Central memory CD8-positive, alpha-beta T cell (primary cell): ENCODE data around the gene NUP93.
"Not testable (repeated sequence)": the region's sequence is repeated elsewhere in the genome, so short reads cannot be mapped to it uniquely, and the experiment has no call there.

ENCODE experiments used
- ATAC-seq: fragments of 150-1000 bp; cut with Tn5 transposase; replicated peaks from 2 replicates; pipeline ENCODE4 v1.10.0; 2022; ENCODE audit warnings: mild to moderate bottlenecking, moderate FRiP score, moderate number of reproducible peaks; ENCODE audit not compliant: poor library complexity, severe bottlenecking; ENCODE audit errors: extremely low read depth
- DNase-seq, 2 donors: peaks; one replicate each; pipeline ENCODE4 v3.0.0; 2021; ENCODE audit warnings: low spot score in 2 of 2
- H3K27ac Mint-ChIP-seq: one replicate; pipeline ENCODE4 v1.8.0; 2022; ENCODE audit warnings: low read depth, mild to moderate bottlenecking, moderate library complexity, mixed read lengths
- H3K27me3 Mint-ChIP-seq: one replicate; pipeline ENCODE4 v1.8.0; 2022; ENCODE audit warnings: mixed read lengths
- H3K36me3 Mint-ChIP-seq: one replicate; pipeline ENCODE4 v1.8.0; 2022; ENCODE audit warnings: mild to moderate bottlenecking, moderate library complexity, mixed read lengths; ENCODE audit not compliant: insufficient read depth
- H3K4me1 Mint-ChIP-seq: one replicate; pipeline ENCODE4 v1.8.0; 2022; ENCODE audit warnings: mixed read lengths
- H3K4me3 Mint-ChIP-seq: one replicate; pipeline ENCODE4 v1.8.0; 2022; ENCODE audit warnings: mild to moderate bottlenecking, moderate library complexity, mixed read lengths
- H3K9me3 Mint-ChIP-seq: one replicate; pipeline ENCODE4 v1.8.0; 2022; ENCODE audit warnings: mixed read lengths

The NUP93 gene

GRCh38 chr16:56882077-56882800 lies 152.3 kb downstream of the NUP93 start:
- DNase-seq = no peak
- Mint-ChIP-seq H3K27ac (no peak overlapping the region), H3K9me3 (no peaks in the 10 kb centered on the region), H3K27me3 (no peaks in the 10 kb centered on the region), H3K4me1 (no peaks in the 10 kb centered on the region), H3K36me3 (peaks cover 2% of the 10 kb centered on the region), H3K4me3 (no peak overlapping the region)
- ATAC-seq = no peak

- Mint-ChIP-seq H3K27me3 (no peaks in the 10 kb centered on the region), H3K4me1 (no peaks in the 10 kb centered on the region), H3K4me3 (no peak overlapping the region), H3K27ac (no peak overlapping the region), H3K36me3 (peaks cover 2% of the 10 kb centered on the region), H3K9me3 (no peaks in the 10 kb centered on the region)
- DNase-seq (no peak), ATAC-seq (no peak)
Observed at GRCh38 chr16:56883586-56883985, 153.7 kb downstream of the NUP93 start.

GRCh38 chr16:56884026-56884582 lies 154.2 kb downstream of the NUP93 start:
- no peak for DNase-seq
- no peak for ATAC-seq
- Mint-ChIP-seq H3K4me1 (no peaks in the 10 kb centered on the region), H3K27ac (no peak overlapping the region), H3K36me3 (peaks cover 1% of the 10 kb centered on the region), H3K9me3 (no peaks in the 10 kb centered on the region), H3K27me3 (no peaks in the 10 kb centered on the region), H3K4me3 (no peak overlapping the region)

- not testable (repeated sequence) for H3K27me3 Mint-ChIP-seq, H3K4me1 Mint-ChIP-seq, H3K4me3 Mint-ChIP-seq, ATAC-seq, H3K9me3 Mint-ChIP-seq, H3K36me3 Mint-ChIP-seq, DNase-seq, H3K27ac Mint-ChIP-seq
Observed at GRCh38 chr16:56884929-56885328, 155.0 kb downstream of the NUP93 start.

GRCh38 chr16:56885446-56886162 lies 155.7 kb downstream of the NUP93 start:
- DNase-seq = no peak
- no peak for ATAC-seq
- Mint-ChIP-seq H3K9me3 (no peaks in the 10 kb centered on the region), H3K36me3 (no peaks in the 10 kb centered on the region), H3K27ac (no peak overlapping the region), H3K27me3 (no peaks in the 10 kb centered on the region), H3K4me3 (no peak overlapping the region), H3K4me1 (no peaks in the 10 kb centered on the region)

- no peaks in the 10 kb centered on the region for H3K9me3 Mint-ChIP-seq
- no peak for ATAC-seq
- H3K4me1 Mint-ChIP-seq = no peaks in the 10 kb centered on the region
- no peaks in the 10 kb centered on the region for H3K27me3 Mint-ChIP-seq
- H3K27ac Mint-ChIP-seq = no peak overlapping the region
- no peak overlapping the region for H3K4me3 Mint-ChIP-seq
- no peaks in the 10 kb centered on the region for H3K36me3 Mint-ChIP-seq
- no peak for DNase-seq
Observed at GRCh38 chr16:56886296-56886695, 156.4 kb downstream of the NUP93 start.

GRCh38 chr16:56886826-56887225 lies 156.9 kb downstream of the NUP93 start:
- DNase-seq = no peak
- H3K4me3 Mint-ChIP-seq = no peak overlapping the region
- ATAC-seq = no peak
- no peak overlapping the region for H3K27ac Mint-ChIP-seq
- H3K9me3 Mint-ChIP-seq = no peaks in the 10 kb centered on the region
- no peaks in the 10 kb centered on the region for H3K4me1 Mint-ChIP-seq
- H3K27me3 Mint-ChIP-seq = no peaks in the 10 kb centered on the region
- peaks cover under 1% of the 10 kb centered on the region for H3K36me3 Mint-ChIP-seq

- ATAC-seq (no peak), DNase-seq (no peak)
- no peak overlapping the region for H3K4me3 Mint-ChIP-seq
- H3K9me3 Mint-ChIP-seq = no peaks in the 10 kb centered on the region
- no peaks in the 10 kb centered on the region for H3K4me1 Mint-ChIP-seq
- H3K36me3 Mint-ChIP-seq = peaks cover 2% of the 10 kb centered on the region
- H3K27ac Mint-ChIP-seq = no peak overlapping the region
- H3K27me3 Mint-ChIP-seq = no peaks in the 10 kb centered on the region
Observed at GRCh38 chr16:56888806-56889205, 158.9 kb downstream of the NUP93 start.

- no peak for ATAC-seq
- Mint-ChIP-seq H3K9me3 (no peaks in the 10 kb centered on the region), H3K27ac (no peak overlapping the region), H3K4me1 (no peaks in the 10 kb centered on the region), H3K27me3 (no peaks in the 10 kb centered on the region), H3K4me3 (no peak overlapping the region), H3K36me3 (peaks cover 2% of the 10 kb centered on the region)
- DNase-seq = no peak
Observed at GRCh38 chr16:56889206-56889605, 159.3 kb downstream of the NUP93 start.

GRCh38 chr16:56891685-56892084 lies 161.8 kb downstream of the NUP93 start:
- peaks cover 2% of the 10 kb centered on the region for H3K36me3 Mint-ChIP-seq
- ATAC-seq = no peak
- DNase-seq = no peak
- no peak overlapping the region for H3K4me3 Mint-ChIP-seq
- H3K9me3 Mint-ChIP-seq = no peaks in the 10 kb centered on the region
- no peaks in the 10 kb centered on the region for H3K27me3 Mint-ChIP-seq
- peak overlapping the region; percentile 13 for H3K27ac Mint-ChIP-seq
- H3K4me1 Mint-ChIP-seq = no peaks in the 10 kb centered on the region

GRCh38 chr16:56892705-56893104 lies 162.8 kb downstream of the NUP93 start:
- ATAC-seq = no peak
- no peaks in the 10 kb centered on the region for H3K4me1 Mint-ChIP-seq
- no peaks in the 10 kb centered on the region for H3K9me3 Mint-ChIP-seq
- H3K27ac Mint-ChIP-seq = no peak overlapping the region
- no peaks in the 10 kb centered on the region for H3K27me3 Mint-ChIP-seq
- peaks cover 2% of the 10 kb centered on the region for H3K36me3 Mint-ChIP-seq
- DNase-seq = no peak
- no peak overlapping the region for H3K4me3 Mint-ChIP-seq

GRCh38 chr16:56894331-56894917 lies 164.5 kb downstream of the NUP93 start:
- peaks cover 10% of the 10 kb centered on the region for H3K4me1 Mint-ChIP-seq
- no peaks in the 10 kb centered on the region for H3K9me3 Mint-ChIP-seq
- no peaks in the 10 kb centered on the region for H3K27me3 Mint-ChIP-seq
- no peak overlapping the region for H3K4me3 Mint-ChIP-seq
- no peak overlapping the region for H3K27ac Mint-ChIP-seq
- DNase-seq = no peak
- no peak for ATAC-seq
- H3K36me3 Mint-ChIP-seq = peaks cover 2% of the 10 kb centered on the region

GRCh38 chr16:56895813-56896212 lies 165.9 kb downstream of the NUP93 start:
- H3K36me3 Mint-ChIP-seq = peaks cover 2% of the 10 kb centered on the region
- DNase-seq (no peak), ATAC-seq (no peak)
- H3K27me3 Mint-ChIP-seq = no peaks in the 10 kb centered on the region
- H3K9me3 Mint-ChIP-seq = no peaks in the 10 kb centered on the region
- peaks cover 21% of the 10 kb centered on the region for H3K4me1 Mint-ChIP-seq
- no peak overlapping the region for H3K4me3 Mint-ChIP-seq
- H3K27ac Mint-ChIP-seq = no peak overlapping the region
